ENCODE measurements around the gene PTPRN2. TPM values are rescaled to one million over a fixed set of nuclear protein-coding genes. Genes with fewer than 3 reads are reported as not detected.

Gene PTPRN2
- total and polyA plus RNA-seq, 2 of the 13 experiments (the other 11 are each of a cell fraction or from before 2014, with no cell fraction given), result 2.5 to 24.2 TPM

GRCh38 chr7:158097106-158097452, 490.5 kb downstream of the PTPRN2 start:
- FAIRE-seq (no peak), DNase-seq (ENCODE audit: low spot score) (no peak), ATAC-seq (no peak)
- in situ Hi-C loops (cut with HindIII; ENCODE audit: extremely low pct_ligation_motif_present, low pct_unique_long_range_greater_than_20kb) (no loop called here), intact Hi-C loops (cut with micrococcal nuclease; ENCODE audit: unreplicated experiment) (no loop called here)
- no peak overlapping the region for H2AFZ ChIP-seq (ENCODE audit: low read length)
- H3K27ac ChIP-seq (ENCODE audit: extremely low read length, insufficient read depth, low read length), result no peak overlapping the region
- no peaks in the 10 kb centered on the region for H3K9me3 ChIP-seq (ENCODE audit: low read length)
- no TSS peak for BruUV-seq (replicated peaks)
- ChIA-PET POLR2A (no interaction called here), CTCF (ENCODE audit: low intra/inter-chr PET ratio, low total read pairs) (no interaction called here)
- H3K79me2 ChIP-seq (ENCODE audit: insufficient read depth, low read length), result no peaks in the 10 kb centered on the region
- no peak overlapping the region for H3K9ac ChIP-seq (ENCODE audit: insufficient read depth, low read depth, low read length)
- H3K4me3 ChIP-seq (replicated peaks in 1 of 3; ENCODE audit: insufficient read depth in 1 of 3, low read depth in 2 of 3, low read length in 3 of 3), result no peak overlapping the region
- no peaks in the 10 kb centered on the region for H3K4me1 ChIP-seq (ENCODE audit: insufficient read depth, low read length)
- WGBS (ENCODE audit: low lambda C conversion rate), result 73% methylated on average over 8 of the region's 10 CpGs
- no peaks in the 10 kb centered on the region for H3K36me3 ChIP-seq (replicated peaks in 1 of 2; ENCODE audit: control insufficient read depth in 1 of 2, insufficient read depth in 2 of 2, low read length in 2 of 2)
- TF ChIP-seq IRX3 (CRISPR knock-in tag; IDR thresholded peaks at IDR 0.05; ENCODE audit: borderline replicate concordance, low read depth) (no peak), FOXA1 (IDR thresholded peaks at IDR 0.05) (no peak), FOXA1 (CRISPR knock-in tag; IDR thresholded peaks at IDR 0.05) (no peak), SNAPC4 (CRISPR knock-in tag; IDR thresholded peaks at IDR 0.05) (no peak), CENPX (CRISPR knock-in tag; IDR thresholded peaks at IDR 0.05) (no peak), GFI1 (CRISPR knock-in tag; IDR thresholded peaks at IDR 0.05; ENCODE audit: borderline replicate concordance) (no peak), TRAFD1 (CRISPR knock-in tag; IDR thresholded peaks at IDR 0.05; ENCODE audit: borderline replicate concordance) (no peak), SRSF1 (optimal IDR thresholded peaks at IDR 0.05; ENCODE audit: low read depth, low read length) (no peak), PREB (CRISPR knock-in tag; IDR thresholded peaks at IDR 0.05) (no peak), RFXANK (CRISPR knock-in tag; IDR thresholded peaks at IDR 0.05) (no peak), ESRRA (CRISPR knock-in tag; IDR thresholded peaks at IDR 0.05; ENCODE audit: low read depth) (no peak), ZNF543 (CRISPR knock-in tag; IDR thresholded peaks at IDR 0.05) (no peak), ZNF775 (CRISPR knock-in tag; IDR thresholded peaks at IDR 0.05; ENCODE audit: borderline replicate concordance) (no peak), NBN (conservative IDR thresholded peaks at IDR 0.05) (no peak), HIC2 (CRISPR knock-in tag; IDR thresholded peaks at IDR 0.05; ENCODE audit: low read depth) (no peak)
- H4K20me1 ChIP-seq (ENCODE audit: insufficient read depth, low read length), result 0 out of 2 replicates have a peak, but pooled peaks cover 3% of the 10 kb centered on the region
- H3K27me3 ChIP-seq (ENCODE audit: control insufficient read depth in 1 of 2, insufficient read depth in 2 of 2, low read length in 2 of 2), result no peaks in the 10 kb centered on the region
- H3K4me2 ChIP-seq (ENCODE audit: low read depth, low read length), result no peak overlapping the region
